Activated gamma-delta T cell treated with Interleukin-2 at 50 U/mL for 16 hours (primary cell): ENCODE data around the gene CCDC148.

Experiments
- DNase-seq: peaks from one replicate; pipeline ENCODE4 v3.0.0-alpha.2; 2020

Gene CCDC148

DNA sequence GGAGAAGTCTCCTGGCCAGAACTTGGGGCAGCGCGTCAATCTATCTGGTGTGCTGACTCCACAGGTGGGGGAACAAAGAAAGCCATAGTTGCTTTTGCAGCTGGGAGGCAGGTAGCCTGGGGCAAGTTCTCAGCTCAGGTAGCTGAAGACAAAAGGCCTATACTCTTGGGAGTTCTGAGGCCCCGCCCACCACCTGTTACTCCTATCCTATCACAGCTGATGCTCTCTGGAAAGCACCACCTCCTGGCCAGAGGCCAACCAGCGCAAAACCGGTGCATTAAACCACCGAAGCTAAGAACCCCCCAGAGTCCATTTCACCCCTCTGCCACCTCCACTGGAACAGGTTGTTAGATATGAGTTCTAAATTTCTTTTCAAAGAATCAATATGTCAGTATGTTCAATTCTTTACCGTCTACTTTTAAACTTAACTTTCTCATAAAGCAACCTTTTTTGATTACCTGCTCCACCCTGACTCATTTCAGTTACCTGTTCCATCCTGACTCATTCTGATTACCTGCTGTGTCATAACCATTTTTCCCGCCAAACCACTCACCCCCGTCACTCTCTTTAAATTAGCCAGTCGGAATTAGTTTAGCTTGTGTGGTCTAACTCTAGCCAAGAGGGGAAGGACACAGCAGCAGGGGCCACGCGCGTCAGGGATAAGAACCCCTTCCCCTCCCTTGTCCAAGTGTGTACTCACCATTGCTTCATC is 311.5 kb downstream of the CCDC148 start:
- DNase-seq, result no peak

GRCh38 chr2:158143703-158144360 is 312.7 kb downstream of the CCDC148 start:
- no peak for DNase-seq

DNA sequence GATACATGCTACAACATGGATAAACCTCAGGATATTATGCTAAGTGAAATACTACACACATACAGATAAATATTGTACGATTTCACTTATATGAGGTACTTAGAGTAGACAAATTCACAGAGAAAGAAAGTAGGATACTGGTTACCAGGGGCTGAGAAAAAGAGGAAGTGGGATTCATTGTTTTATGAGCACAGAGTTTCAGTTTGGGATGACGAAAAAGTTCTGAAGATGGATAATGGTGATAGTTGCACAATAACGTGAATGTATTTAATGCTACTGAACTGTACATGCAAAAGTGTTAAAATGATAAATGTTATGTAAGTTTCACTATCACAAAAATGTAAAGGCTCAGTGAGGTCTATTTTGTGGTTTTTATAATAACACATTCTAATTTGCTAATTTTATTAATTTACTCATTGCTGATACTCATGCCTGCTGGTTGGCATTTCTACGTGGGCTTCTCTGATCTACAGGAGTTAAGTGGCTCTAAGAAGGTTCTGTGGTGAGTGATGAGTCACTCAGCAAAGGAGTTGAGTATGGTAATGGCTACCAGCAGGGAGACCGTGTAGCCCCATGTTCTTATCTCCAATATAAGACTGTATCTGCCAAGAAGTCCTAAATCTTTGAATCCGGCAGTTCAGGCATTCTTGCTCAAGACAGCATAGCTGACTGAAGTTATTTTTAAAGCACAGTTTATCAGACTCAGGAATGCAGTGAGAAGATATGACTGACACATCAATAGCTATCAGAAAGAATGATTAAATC is 313.8 kb downstream of the CCDC148 start:
- DNase-seq, result no peak

GRCh38 chr2:158142165-158142564 is 314.4 kb downstream of the CCDC148 start:
- no peak for DNase-seq

DNA sequence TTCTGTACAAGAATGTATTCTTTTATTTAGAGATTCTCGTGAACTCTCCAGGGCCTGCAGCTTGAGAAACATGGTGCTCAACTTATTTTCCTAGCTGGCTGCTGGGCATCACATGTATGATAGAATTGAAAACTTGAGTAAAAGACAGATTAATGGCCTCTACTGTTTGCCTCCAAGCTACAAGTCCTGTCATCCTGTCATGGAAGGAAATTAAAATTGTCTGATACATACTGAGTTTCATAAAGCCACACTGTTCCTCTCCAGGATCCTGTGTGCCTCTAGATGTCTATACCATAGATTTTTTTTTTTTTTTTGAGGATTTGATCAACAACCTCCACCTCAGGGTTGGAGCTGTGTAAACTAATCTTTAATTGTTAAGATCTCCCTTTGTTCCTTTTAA is 316.4 kb downstream of the CCDC148 start:
- DNase-seq, result no peak

GRCh38 chr2:158138255-158138654 is 318.3 kb downstream of the CCDC148 start:
- no peak for DNase-seq

DNA sequence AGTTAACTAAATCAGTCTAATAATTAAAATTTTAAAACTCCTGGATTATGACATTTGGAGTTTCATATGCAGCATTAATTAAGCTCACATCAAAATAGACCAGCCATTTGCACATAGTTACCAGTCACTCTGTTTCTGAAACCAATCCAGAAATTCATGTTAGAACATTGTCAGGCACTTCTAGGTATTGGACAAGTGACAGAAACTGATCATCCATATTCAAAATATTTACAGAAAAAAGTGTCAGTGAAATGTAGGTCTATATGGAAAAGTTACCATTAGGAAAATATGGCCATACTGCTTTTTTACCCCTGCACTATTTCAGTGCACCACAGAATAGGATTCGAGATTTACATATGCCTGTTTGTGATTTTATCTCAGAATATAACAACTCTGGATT is 321.5 kb downstream of the CCDC148 start:
- DNase-seq, result no peak

- DNase-seq, result no peak
Measured at GRCh38 chr2:158134655-158135054, 321.9 kb downstream of the CCDC148 start.

DNA sequence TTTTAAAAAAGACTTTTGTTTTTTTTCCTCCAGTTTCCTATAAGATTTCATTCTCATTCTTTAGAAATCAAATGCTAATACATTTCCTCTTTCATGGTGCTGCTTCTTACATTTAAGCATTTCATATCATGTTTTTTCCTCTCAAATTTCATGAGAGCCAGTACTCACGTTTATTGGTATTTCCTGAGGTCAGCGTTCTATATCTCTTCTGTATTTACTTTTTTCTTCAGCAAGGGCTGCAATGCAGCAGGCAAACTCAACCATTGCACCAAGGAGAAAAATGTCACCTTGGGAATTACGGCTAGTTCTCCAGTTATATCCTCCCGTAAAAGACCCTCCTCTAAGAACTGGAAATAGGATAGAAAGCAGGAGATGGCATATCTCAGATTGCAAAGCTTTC is 322.5 kb downstream of the CCDC148 start:
- DNase-seq, result no peak

GRCh38 chr2:158131919-158132566 is 324.5 kb downstream of the CCDC148 start:
- DNase-seq, result no peak

- no peak for DNase-seq
Measured at GRCh38 chr2:158131483-158131912, 325.1 kb downstream of the CCDC148 start.

DNA sequence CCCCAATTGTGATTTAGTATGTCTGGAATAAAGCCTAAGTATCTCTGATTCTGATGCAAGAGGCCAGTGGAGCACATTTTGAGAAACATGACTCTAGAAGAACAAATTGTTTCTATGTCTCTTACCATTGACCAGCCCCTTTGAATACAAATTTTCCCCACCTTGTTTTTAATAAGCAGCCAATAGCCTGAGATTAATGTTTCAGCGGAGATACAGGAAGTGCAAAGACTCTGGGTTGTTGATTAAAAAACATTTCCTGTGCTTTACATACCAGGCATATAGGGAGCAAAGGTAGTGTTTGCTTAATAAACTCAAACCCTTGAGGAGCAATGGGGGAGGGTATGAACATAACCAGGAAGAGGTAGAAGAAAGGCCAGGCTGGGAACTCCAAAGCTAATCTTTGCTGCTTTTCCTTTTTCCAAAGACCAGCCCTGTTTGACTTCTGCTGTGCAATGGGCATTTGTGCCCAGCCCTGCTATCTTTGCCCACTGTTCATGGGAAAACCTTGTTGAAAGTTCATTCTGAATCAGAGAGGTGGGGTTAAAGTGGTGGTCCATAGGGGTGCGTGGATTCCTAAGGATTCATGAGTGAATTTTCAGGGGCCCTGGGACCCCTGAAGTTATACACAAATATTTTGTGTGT is 325.6 kb downstream of the CCDC148 start:
- DNase-seq, result no peak

DNA sequence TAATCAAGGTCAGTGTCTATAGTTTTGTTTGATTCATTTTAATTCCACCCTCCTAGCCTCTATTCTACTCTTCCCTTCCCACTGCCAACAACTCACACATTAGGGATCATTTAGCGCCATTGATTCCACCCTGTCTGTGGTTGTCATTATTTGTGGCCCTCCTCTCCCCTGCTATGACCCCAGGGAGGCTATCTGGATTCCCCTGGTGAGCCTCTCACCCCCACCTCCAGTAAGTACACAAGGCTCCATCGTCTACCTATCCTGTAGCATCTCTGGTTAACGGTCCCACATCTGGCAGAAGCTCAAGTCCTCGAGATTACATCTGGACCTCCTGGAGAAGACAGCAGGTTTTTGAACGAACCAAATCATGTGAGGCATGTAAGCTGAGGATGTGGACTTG is 327.5 kb downstream of the CCDC148 start:
- no peak for DNase-seq

- DNase-seq, result no peak
Measured at GRCh38 chr2:158128168-158128973, 328.2 kb downstream of the CCDC148 start.

- DNase-seq, result no peak
Measured at GRCh38 chr2:158127380-158127804, 329.2 kb downstream of the CCDC148 start.

DNA sequence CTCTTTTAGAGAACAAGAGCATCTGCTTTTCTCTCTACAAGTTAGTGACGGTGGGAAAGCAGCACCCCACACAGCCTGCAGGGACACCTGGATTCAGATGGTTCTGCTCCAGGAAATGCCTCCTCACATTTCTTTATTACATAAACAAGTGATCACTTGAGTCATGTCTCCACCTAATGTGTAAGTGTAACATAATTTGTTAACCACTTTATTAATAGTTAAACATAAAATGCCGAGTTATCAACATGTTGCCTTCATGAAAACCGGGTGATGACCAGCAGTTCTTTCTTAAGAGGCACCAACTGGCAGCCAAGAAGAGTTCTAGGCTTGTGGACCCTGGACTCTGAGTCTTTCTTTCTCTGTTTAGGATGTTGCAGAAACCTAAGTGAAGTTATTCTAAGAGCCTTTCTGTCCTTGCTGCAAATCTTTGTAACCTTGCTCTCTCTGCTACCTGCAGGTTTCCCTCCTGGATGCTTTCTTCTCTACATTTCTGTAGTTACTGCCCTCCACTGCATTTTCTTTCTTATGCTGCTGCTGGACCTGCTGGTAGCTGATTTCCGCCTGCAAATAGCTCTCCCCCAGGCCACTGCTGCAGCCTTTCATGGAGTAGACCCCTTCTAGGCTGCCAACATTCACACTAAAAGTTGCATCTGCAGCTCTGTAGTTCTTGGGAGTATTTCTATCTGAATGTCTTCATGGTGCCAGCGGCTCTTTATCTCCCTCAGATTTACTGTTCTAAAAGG is 330.6 kb downstream of the CCDC148 start:
- no peak for DNase-seq

DNA sequence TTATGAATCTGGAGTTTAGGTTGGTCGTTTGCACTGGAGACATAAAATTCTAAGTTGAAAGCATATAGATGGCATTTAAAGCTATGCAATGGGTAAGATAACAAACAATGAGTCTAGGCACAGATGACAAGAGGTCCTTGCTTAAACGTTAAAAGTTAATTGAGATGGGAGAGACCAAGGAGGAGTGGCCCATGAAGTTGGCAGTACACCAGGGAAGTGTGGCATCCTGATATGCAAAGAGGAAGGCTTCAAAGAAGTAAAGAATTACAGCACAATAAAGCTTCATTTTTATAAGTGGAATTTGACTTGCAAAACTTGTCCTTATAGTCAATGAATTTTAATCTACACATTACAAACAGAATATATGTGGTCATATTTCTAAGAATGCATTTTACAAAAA is 331.7 kb downstream of the CCDC148 start:
- DNase-seq, result no peak
